Medulla oblongata (tissue), 1 donor: Measurements from ENCODE around the gene YPEL5.
"Not testable (repeated sequence)": the region's sequence is repeated elsewhere in the genome, so short reads cannot be mapped to it uniquely, and the experiment has no call there.

Source experiments
- DNase-seq: peaks from one replicate; pipeline ENCODE4 v3.0.0-alpha.2; 2015; ENCODE audit errors: extremely low spot score

Gene YPEL5

GRCh38 chr2:30146337-30147195 is at the start of gene YPEL5:
Gene YPEL5 (plus strand): TSS chr2:30147007. CDS start chr2:30156652, 9,645 bp downstream.
- peak; percentile 100 for DNase-seq

GRCh38 chr2:30098266-30099005 is 48.4 kb upstream of the YPEL5 start:
- no peak for DNase-seq

GRCh38 chr2:30099366-30099765 is 47.4 kb upstream of the YPEL5 start:
- DNase-seq: not testable (repeated sequence)

GRCh38 chr2:30100691-30101090 is 46.1 kb upstream of the YPEL5 start:
- not testable (repeated sequence) for DNase-seq

GRCh38 chr2:30104307-30104706 is 42.5 kb upstream of the YPEL5 start:
- no peak for DNase-seq

- DNase-seq: no peak
These were observed 41.3 kb upstream of the YPEL5 start for GRCh38 chr2:30105556-30105955.

GRCh38 chr2:30106543-30106942 is 40.3 kb upstream of the YPEL5 start:
- DNase-seq: no peak

GRCh38 chr2:30108192-30108591 is 38.6 kb upstream of the YPEL5 start:
- no peak for DNase-seq

GRCh38 chr2:30108851-30109250 is 38.0 kb upstream of the YPEL5 start:
- DNase-seq: no peak

- DNase-seq: no peak
These were observed 37.0 kb upstream of the YPEL5 start for GRCh38 chr2:30109856-30110255.

GRCh38 chr2:30110773-30111172 is 36.0 kb upstream of the YPEL5 start:
- no peak for DNase-seq

GRCh38 chr2:30111186-30111585 is 35.6 kb upstream of the YPEL5 start:
- not testable (repeated sequence) for DNase-seq

GRCh38 chr2:30112561-30112960 is 34.2 kb upstream of the YPEL5 start:
- DNase-seq: no peak

- DNase-seq: no peak
These were observed 33.1 kb upstream of the YPEL5 start for GRCh38 chr2:30113617-30114293.

- peak; percentile 91 for DNase-seq
These were observed 31.4 kb upstream of the YPEL5 start for GRCh38 chr2:30115141-30115980.

- DNase-seq: no peak
These were observed 30.9 kb upstream of the YPEL5 start for GRCh38 chr2:30115981-30116285.

- no peak for DNase-seq
These were observed 24.4 kb upstream of the YPEL5 start for GRCh38 chr2:30122362-30122761.

GRCh38 chr2:30127016-30127893 is 19.6 kb upstream of the YPEL5 start:
- no peak for DNase-seq

GRCh38 chr2:30134582-30134981 is 12.2 kb upstream of the YPEL5 start:
- peak; percentile 24 for DNase-seq

GRCh38 chr2:30135541-30135940 is 11.3 kb upstream of the YPEL5 start:
- no peak for DNase-seq
